Immature natural killer cell (primary cell): ENCODE data around the gene LDLRAD1. TPM values are rescaled to one million over a fixed set of nuclear protein-coding genes. Genes with fewer than 3 reads are reported as not detected.
"Not testable (repeated sequence)": the region's sequence is repeated elsewhere in the genome, so short reads cannot be mapped to it uniquely, and the experiment has no call there.

ENCODE experiments used
- DNase-seq, 3 donors: peaks; one replicate each; pipeline ENCODE4 v3.0.0; 2022; ENCODE audit warnings: mixed read lengths in 1 of 3
- H3K27ac Mint-ChIP-seq, 6 donors: one replicate each; pipeline ENCODE4 v1.8.0; 2020; ENCODE audit warnings: mixed read lengths in 6 of 6, mild to moderate bottlenecking in 5 of 6, inconsistent platforms in 4 of 6, moderate library complexity in 3 of 6
- H3K27me3 Mint-ChIP-seq, 3 donors: one replicate each; pipeline ENCODE4 v1.8.0; 2020 to 2021; ENCODE audit warnings: low read depth in 3 of 3, mild to moderate bottlenecking in 3 of 3, mixed read lengths in 3 of 3, moderate library complexity in 3 of 3, inconsistent platforms in 1 of 3
- H3K36me3 Mint-ChIP-seq, 3 donors: one replicate each; pipeline ENCODE4 v1.8.0; 2020; ENCODE audit warnings: mixed read lengths in 3 of 3, inconsistent platforms in 2 of 3, mild to moderate bottlenecking in 2 of 3
- H3K4me1 Mint-ChIP-seq, 2 donors: one replicate each; pipeline ENCODE4 v1.8.0; 2020; ENCODE audit warnings: inconsistent platforms in 2 of 2, mild to moderate bottlenecking in 2 of 2, mixed read lengths in 2 of 2, moderate library complexity in 1 of 2
- H3K4me3 Mint-ChIP-seq, 5 donors: one replicate each; pipeline ENCODE4 v1.8.0; 2020; ENCODE audit warnings: mild to moderate bottlenecking in 5 of 5, mixed read lengths in 5 of 5, inconsistent platforms in 3 of 5, moderate library complexity in 3 of 5
- H3K9me3 Mint-ChIP-seq, 6 donors: one replicate each; pipeline ENCODE4 v1.8.0; 2020; ENCODE audit warnings: mild to moderate bottlenecking in 6 of 6, mixed read lengths in 6 of 6, inconsistent platforms in 4 of 6, moderate library complexity in 3 of 6
- polyA plus RNA-seq, 3 donors: library from polyadenylated mRNA; unstranded; fragments of 300-500 nt; fragmentation: Illumina TruSeq; gene quantifications; one replicate each; pipeline ENCODE4 v1.2.3, GENCODE V29; 2021

The LDLRAD1 gene
- polyA plus RNA-seq, 3 donors from 2014 or later, result not detected

- Mint-ChIP-seq H3K4me1 (no peaks in the 10 kb centered on the region), H3K27me3 (peaks cover 2 to 8% (median 6%) of the 10 kb centered on the region in 3 donors), H3K36me3 (no peaks in the 10 kb centered on the region), H3K4me3 (no peak overlapping the region), H3K27ac (no peak overlapping the region), H3K9me3 (no peaks in the 10 kb centered on the region)
- no peak for DNase-seq
These were observed 7.4 kb downstream of the LDLRAD1 start for GRCh38 chr1:54010415-54011117.

- no peak for DNase-seq
- H3K9me3 Mint-ChIP-seq, result no peaks in the 10 kb centered on the region
- H3K27ac Mint-ChIP-seq, result no peak overlapping the region
- no peaks in the 10 kb centered on the region for H3K36me3 Mint-ChIP-seq
- H3K4me1 Mint-ChIP-seq, result no peaks in the 10 kb centered on the region
- peaks cover 2 to 9% (median 6%) of the 10 kb centered on the region in 3 donors for H3K27me3 Mint-ChIP-seq
- H3K4me3 Mint-ChIP-seq, result no peak overlapping the region
These were observed 8.6 kb downstream of the LDLRAD1 start for GRCh38 chr1:54009406-54009805.

- H3K27me3 Mint-ChIP-seq, result peaks cover 2 to 9% (median 6%) of the 10 kb centered on the region in 3 donors
- H3K9me3 Mint-ChIP-seq, result no peaks in the 10 kb centered on the region
- no peaks in the 10 kb centered on the region for H3K36me3 Mint-ChIP-seq
- H3K27ac Mint-ChIP-seq, result no peak overlapping the region
- H3K4me3 Mint-ChIP-seq, result no peak overlapping the region
- no peaks in the 10 kb centered on the region for H3K4me1 Mint-ChIP-seq
- DNase-seq, result no peak
These were observed 9.1 kb downstream of the LDLRAD1 start for GRCh38 chr1:54008876-54009275.

- Mint-ChIP-seq H3K9me3 (no peaks in the 10 kb centered on the region), H3K36me3 (no peaks in the 10 kb centered on the region), H3K4me3 (no peak overlapping the region), H3K27me3 (peaks cover 2 to 6% (median 6%) of the 10 kb centered on the region in 3 donors), H3K27ac (no peak overlapping the region), H3K4me1 (no peaks in the 10 kb centered on the region)
- no peak for DNase-seq
These were observed 10.4 kb downstream of the LDLRAD1 start for GRCh38 chr1:54007613-54008012.

- H3K36me3 Mint-ChIP-seq, result no peaks in the 10 kb centered on the region
- peaks cover 2 to 6% (median 6%) of the 10 kb centered on the region in 3 donors for H3K27me3 Mint-ChIP-seq
- H3K4me3 Mint-ChIP-seq, result no peak overlapping the region
- H3K27ac Mint-ChIP-seq, result no peak overlapping the region
- H3K4me1 Mint-ChIP-seq, result no peaks in the 10 kb centered on the region
- DNase-seq, result no peak
- H3K9me3 Mint-ChIP-seq, result no peaks in the 10 kb centered on the region
These were observed 11.5 kb downstream of the LDLRAD1 start for GRCh38 chr1:54006508-54006907.

GRCh38 chr1:54004481-54005049, 13.4 kb downstream of the LDLRAD1 start:
- DNase-seq, result no peak

GRCh38 chr1:54003750-54004480, 14.1 kb downstream of the LDLRAD1 start:
- not testable (repeated sequence) for H3K9me3 Mint-ChIP-seq, H3K36me3 Mint-ChIP-seq, H3K27me3 Mint-ChIP-seq, H3K4me1 Mint-ChIP-seq, H3K27ac Mint-ChIP-seq, DNase-seq, H3K4me3 Mint-ChIP-seq

More at GRCh38 chr1:54004481-54005049, 13.4 kb downstream of the LDLRAD1 start:
- Mint-ChIP-seq H3K27me3 (peaks cover 3 to 6% (median 4%) of the 10 kb centered on the region in 3 donors), H3K4me3 (no peak overlapping the region), H3K27ac (no peak overlapping the region), H3K4me1 (no peaks in the 10 kb centered on the region), H3K9me3 (no peaks in the 10 kb centered on the region), H3K36me3 (no peaks in the 10 kb centered on the region)

GRCh38 chr1:54003249-54003646, 14.7 kb downstream of the LDLRAD1 start:
- Mint-ChIP-seq H3K4me3 (no peak overlapping the region), H3K36me3 (no peaks in the 10 kb centered on the region)
- no peak for DNase-seq

GRCh38 chr1:54002544-54003248, 15.3 kb downstream of the LDLRAD1 start:
- peaks cover 3 to 8% (median 5%) of the 10 kb centered on the region in 3 donors for H3K27me3 Mint-ChIP-seq

More at GRCh38 chr1:54003249-54003646, 14.7 kb downstream of the LDLRAD1 start:
- Mint-ChIP-seq H3K27me3 (peaks cover 2 to 6% (median 3%) of the 10 kb centered on the region in 3 donors), H3K27ac (no peak overlapping the region), H3K4me1 (no peaks in the 10 kb centered on the region), H3K9me3 (no peaks in the 10 kb centered on the region)

GRCh38 chr1:54001591-54001990, 16.4 kb downstream of the LDLRAD1 start:
- H3K9me3 Mint-ChIP-seq, result no peaks in the 10 kb centered on the region
- H3K4me3 Mint-ChIP-seq, result no peak overlapping the region
- DNase-seq, result no peak
- H3K4me1 Mint-ChIP-seq, result no peaks in the 10 kb centered on the region
- H3K36me3 Mint-ChIP-seq, result no peaks in the 10 kb centered on the region
- no peak overlapping the region for H3K27ac Mint-ChIP-seq
- peaks cover 0 to 11% (median 6%) of the 10 kb centered on the region in 3 donors for H3K27me3 Mint-ChIP-seq

More at GRCh38 chr1:54002544-54003248, 15.3 kb downstream of the LDLRAD1 start:
- Mint-ChIP-seq H3K36me3 (no peaks in the 10 kb centered on the region), H3K27ac (no peak overlapping the region), H3K4me3 (no peak overlapping the region), H3K9me3 (no peaks in the 10 kb centered on the region), H3K4me1 (no peaks in the 10 kb centered on the region)
- DNase-seq, result no peak

- DNase-seq, result no peak
- Mint-ChIP-seq H3K36me3 (no peaks in the 10 kb centered on the region), H3K4me3 (no peak overlapping the region), H3K27ac (no peak overlapping the region), H3K4me1 (no peaks in the 10 kb centered on the region), H3K27me3 (peaks cover 0 to 14% (median 4%) of the 10 kb centered on the region in 3 donors), H3K9me3 (no peaks in the 10 kb centered on the region)
These were observed 18.1 kb downstream of the LDLRAD1 start for GRCh38 chr1:53999920-54000319.

GRCh38 chr1:53998223-53998622, 19.8 kb downstream of the LDLRAD1 start:
- Mint-ChIP-seq H3K4me3 (no peak overlapping the region), H3K27me3 (peaks cover 0 to 14% (median 4%) of the 10 kb centered on the region in 3 donors), H3K9me3 (no peaks in the 10 kb centered on the region), H3K4me1 (no peaks in the 10 kb centered on the region), H3K27ac (no peak overlapping the region), H3K36me3 (no peaks in the 10 kb centered on the region)
- no peak for DNase-seq

GRCh38 chr1:53995683-53996082, 22.3 kb downstream of the LDLRAD1 start:
- Mint-ChIP-seq H3K27ac (no peak overlapping the region), H3K4me1 (no peaks in the 10 kb centered on the region), H3K9me3 (no peaks in the 10 kb centered on the region)

GRCh38 chr1:53994516-53994915, 23.5 kb downstream of the LDLRAD1 start:
- DNase-seq, H3K4me3 Mint-ChIP-seq, H3K9me3 Mint-ChIP-seq, H3K36me3 Mint-ChIP-seq, H3K27ac Mint-ChIP-seq, H3K4me1 Mint-ChIP-seq: not testable (repeated sequence)
- peaks cover 0 to 14% (median 4%) of the 10 kb centered on the region in 3 donors for H3K27me3 Mint-ChIP-seq

More at GRCh38 chr1:53995683-53996082, 22.3 kb downstream of the LDLRAD1 start:
- H3K4me3 Mint-ChIP-seq, result no peak overlapping the region
- peaks cover 0 to 14% (median 4%) of the 10 kb centered on the region in 3 donors for H3K27me3 Mint-ChIP-seq
- no peaks in the 10 kb centered on the region for H3K36me3 Mint-ChIP-seq
- no peak for DNase-seq
